NCI-H2196 (cell line): ENCODE data around the gene CFAP46.
"Not testable (repeated sequence)": the region's sequence is repeated elsewhere in the genome, so short reads cannot be mapped to it uniquely, and the experiment has no call there.

Experiments
- DNase-seq: peaks from one replicate; lab custom pipeline; 2025; ENCODE audit not compliant: unreplicated experiment; lab: John Stamatoyannopoulos, UW

Gene CFAP46

DNA sequence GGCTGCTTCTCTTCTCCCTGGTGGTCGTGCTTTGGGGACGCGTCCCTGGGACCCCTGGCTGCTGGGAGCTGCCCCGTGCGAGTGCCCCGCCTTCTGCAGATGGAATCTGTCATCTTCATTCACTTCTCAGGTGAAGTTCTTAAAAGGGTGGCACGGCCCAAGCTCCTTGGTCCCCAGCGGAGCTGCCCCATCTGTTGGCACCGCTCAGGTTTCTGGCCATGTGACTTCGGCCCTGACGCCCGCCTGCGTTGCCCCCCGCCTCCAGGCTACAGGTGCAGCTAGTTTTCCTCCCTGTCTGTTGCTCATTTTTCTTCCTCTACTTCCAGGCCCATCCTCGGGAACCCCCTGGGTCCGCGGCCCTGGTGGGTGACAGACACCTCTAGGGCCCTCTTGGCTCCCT is 149.6 kb downstream of the CFAP46 start:
- no peak for DNase-seq

DNA sequence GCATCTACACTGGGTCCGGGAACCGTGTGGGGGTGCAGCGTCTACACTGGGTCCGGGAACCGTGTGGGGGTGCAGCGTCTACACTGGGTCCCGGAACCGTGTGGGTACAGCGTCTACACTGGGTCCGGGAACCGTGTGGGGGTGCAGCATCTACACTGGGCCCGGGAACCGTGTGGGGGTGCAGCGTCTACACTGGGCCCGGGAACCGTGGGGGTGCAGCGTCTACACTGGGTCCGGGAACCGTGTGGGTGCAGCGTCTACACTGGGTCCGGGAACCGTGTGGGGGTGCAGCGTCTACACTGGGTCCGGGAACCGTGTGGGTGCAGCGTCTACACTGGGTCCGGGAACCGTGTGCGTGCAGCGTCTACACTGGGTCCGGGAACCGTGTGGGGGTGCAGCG is 150.3 kb downstream of the CFAP46 start:
- not testable (repeated sequence) for DNase-seq

GRCh38 chr10:132790934-132791829 is 151.2 kb downstream of the CFAP46 start:
- DNase-seq, result no peak

DNA sequence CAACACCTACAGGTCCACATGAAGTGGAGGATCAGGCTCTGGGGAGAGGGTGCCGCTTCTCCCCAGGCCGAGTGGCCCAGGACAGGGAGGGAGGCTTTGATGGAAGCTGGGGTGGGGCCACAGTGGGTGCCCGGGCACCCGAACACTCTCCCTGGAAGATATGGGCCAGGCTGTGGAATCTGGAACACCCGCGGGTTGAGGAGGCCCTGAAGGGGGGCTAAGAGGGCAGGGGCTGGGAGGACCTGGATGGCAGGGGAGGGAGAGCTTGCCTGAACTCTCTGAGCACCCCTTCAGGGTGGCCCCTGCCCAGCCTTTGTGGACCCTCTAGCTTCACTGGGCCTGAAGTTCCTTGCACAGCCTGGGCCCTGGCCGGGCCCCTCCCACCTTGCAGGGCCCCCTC is 151.9 kb downstream of the CFAP46 start:
- DNase-seq, result no peak

DNA sequence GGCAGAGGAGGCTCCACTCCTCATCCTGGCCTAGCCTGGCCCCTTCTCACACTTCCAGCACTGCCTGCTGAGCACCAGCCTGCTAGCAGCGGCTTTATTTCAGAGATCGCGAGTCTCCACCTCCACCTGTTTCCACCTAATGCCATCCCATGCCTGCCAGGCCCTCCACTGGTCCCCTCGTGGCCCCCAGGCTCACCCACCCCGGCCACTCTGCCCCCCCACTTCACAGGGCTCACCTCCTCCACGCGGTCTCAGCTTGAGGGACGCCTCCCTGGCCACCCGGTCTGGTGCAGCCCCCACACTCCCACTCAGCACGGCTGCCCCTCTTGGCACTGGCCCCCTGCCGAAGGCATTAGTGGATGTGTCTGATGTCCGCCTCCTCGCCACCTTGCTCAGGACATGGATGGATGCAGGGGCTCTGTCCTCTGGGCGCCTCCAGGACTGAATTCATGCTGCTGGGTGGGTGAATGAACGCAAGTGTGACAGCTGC is 152.7 kb downstream of the CFAP46 start:
- DNase-seq, result no peak

GRCh38 chr10:132788831-132789219 is 153.5 kb downstream of the CFAP46 start:
- no peak for DNase-seq

GRCh38 chr10:132788180-132788830 is 154.1 kb downstream of the CFAP46 start:
- DNase-seq, result no peak

- DNase-seq, result no peak
Observed at GRCh38 chr10:132787495-132788179, 154.7 kb downstream of the CFAP46 start.

- no peak for DNase-seq
Observed at GRCh38 chr10:132786884-132787494, 155.4 kb downstream of the CFAP46 start.

DNA sequence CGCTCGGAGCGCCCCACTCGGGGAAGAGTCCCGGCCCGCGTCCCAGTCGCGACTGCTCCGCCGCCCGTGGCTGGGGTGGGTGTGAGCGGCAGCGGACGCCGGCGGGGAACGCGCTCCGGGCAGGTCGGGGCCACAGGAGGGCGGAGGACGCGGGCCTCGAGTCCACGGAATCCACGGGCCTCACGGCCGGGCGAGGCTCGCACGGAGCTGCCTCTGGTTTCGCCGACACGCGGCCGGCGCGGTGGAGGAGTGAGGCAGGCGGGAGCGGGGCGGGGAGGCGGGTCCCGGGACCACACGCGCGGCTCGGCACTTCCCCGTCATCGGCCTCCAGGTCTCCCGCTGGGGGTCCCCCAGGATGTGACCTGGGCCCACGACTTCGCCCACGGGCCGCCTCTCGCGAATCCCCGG is 155.9 kb downstream of the CFAP46 start:
- no peak for DNase-seq

DNA sequence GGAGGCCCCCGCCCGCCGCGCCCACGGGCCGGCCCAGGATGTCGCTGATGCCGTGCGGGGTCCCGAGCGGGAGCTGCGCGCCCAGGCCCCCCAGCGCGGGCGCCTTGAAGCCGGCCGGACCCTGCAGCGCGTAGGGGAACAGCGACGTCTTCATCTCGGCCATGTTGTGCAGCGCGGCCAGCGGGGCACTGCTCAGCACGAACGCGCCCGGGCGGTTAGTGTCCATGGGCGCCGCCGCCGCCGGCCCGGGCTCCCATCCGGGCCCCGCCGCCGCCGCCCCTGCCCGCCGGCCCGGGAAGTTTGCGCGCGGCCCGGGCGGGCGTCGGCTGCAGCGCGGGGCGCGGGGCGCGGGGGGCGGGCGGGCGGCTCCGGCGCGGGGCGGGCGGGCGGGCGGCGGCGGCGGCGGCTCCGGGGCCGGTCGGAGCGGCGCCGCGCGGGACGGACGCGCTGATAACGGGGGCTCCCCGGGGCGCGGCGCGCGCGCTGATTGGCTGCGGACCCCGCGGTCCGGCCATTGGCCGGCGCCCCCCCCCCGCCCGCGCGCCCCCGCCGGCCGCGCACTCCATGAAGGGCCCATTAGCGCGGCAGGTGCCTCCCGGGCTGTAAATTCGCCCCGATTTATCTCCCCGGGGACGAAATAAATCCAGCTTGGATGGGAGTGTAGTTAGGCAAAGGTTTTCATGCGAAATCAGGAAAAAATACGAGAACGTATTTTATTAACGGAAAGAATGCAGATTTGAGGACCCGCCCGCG is 156.5 kb downstream of the CFAP46 start, which contains the start of gene NKX6-2:
TSS of gene NKX6-2 (minus strand) at position 425 of the 753 bp plus-strand sequence. CDS start at position 226, 199 bp downstream.
- no peak for DNase-seq

DNA sequence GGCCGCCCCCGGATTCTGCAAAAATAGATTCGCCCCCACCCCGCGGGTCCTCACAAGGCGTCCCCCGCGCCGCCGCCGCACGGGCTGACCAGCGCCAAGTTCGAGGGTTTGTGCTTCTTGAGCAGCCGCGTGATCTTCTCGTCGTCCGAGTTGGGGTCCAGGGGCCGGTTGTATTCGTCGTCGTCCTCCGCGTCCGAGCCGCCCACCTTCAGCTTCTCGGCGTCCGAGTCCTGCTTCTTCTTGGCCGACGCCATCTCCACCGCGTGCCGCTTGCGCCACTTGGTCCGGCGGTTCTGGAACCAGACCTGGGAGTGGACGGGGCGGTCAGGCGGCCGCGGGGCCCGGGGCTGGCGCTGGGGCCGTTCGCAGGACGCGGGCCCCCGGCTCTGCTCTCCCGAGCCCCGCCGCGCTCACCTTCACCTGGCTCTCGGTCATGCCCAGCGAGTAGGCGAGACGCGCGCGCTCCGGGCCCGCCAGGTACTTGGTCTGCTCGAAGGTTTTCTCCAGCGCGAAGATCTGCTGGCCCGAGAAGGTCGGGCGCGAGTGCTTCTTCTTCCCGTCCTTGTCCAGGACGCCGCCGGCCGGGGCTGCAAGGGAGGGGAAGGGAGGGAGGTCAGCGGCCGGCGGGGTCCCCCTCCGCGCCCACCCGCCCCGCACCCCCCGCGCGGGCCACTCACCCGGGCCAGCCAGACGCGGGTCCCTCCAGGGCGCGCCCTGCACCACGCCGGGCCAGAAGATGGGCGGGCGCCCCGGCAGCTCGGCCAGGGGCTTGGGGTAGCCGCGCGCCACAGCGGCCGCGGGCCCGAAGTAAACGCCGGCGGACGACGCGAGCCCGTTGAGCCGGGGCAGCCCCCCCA is 157.3 kb downstream of the CFAP46 start:
- DNase-seq, result no peak

DNA sequence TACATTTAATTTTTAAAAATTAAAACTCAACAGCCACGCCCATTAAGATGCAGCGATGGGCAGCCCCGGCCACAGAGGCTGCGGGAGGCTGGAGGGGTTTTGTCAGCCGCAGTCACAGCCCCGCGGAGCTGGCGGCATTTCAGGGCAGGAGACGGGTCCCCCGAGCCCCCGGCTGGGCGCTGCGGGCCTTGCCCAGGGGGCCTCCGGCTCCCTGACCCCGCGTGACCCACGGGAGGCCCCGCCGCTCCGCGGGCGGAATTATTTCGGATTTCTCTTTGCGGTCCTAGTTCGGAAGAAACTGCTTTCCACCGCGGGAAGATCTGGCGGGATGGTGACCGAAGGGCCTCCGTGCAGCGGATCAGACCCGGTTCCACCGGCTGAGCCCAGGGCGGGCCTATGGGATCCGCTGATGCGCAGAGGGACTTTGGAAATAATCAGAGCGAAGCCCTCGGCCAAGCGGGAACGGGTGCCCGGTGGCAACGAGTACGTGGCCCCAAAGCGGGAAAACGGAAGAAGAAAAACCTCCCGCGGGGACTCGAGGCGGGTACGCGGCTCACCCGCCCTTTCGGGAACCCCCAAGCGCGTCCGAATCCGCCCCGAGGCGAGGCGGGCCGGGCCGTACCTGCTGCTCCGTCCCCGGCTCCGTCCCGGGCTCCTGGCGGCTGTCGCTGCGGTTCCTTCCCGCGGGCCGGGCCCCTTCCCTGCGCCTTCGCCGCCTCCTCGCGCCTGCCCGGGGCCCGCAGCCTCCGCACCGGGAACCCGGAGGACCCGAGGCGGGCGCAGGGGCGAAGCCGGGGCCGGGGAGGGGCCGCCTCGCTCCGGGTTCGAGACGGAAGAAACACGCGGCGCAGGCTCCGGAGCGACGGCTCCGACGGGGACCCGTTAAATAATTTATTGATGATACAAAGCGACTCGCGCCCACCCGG is 158.2 kb downstream of the CFAP46 start:
- DNase-seq, result no peak

DNA sequence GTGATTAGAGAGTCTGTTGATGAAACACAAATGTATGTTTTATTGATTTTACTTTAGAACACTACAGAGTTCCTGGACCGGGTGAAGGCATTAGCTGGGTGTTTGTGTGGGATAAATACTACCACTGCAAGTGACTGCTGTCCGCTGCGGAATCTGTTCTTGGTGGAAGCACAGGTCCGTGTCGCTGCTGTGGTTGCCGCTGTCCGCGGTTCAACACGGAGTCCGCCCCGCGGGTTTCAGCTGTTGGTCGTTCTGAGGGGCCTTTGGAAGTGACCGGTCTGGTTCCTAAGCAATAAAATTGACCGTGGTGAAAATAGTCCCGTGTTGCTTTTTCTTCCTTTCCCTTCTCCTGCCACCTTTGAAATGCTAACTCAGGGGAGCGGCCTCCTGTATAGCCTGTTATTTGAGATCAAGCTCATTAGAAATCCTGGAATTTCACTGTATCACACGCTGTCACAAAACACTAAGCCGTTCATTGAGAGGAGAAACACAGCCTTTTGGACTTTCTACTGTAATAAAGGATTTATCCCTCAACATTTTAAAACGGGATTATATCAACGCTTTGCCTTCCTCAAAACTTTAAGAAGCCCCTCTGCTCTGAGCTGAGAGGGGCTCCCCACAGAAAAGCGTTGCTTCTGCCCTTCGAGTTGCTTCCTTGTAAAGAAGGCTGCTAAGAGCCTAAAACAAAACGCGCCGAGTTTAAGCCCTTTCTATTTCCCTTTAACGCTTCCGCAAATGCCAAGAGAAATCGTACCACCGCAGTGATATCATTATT is 159.0 kb downstream of the CFAP46 start:
- no peak for DNase-seq

DNA sequence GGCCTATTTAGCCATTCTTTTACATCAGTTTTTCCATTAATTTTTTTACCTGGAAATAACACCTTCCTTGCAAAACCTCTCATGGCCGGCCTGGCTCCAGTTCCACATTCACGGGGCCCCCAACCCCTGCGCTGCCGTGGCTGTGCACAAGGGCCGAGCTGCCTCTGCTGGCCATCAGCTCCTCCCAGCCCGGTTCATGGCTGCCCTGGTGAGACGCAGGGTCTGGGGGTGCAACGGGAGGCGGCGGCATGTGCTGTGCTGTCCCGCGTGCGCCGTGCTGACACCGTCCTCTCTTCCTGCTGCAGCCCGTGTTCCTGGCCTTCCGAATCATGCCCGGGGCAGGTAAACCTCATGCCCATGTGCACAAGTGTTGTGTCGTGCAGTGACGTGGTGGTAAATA is 160.8 kb downstream of the CFAP46 start:
- DNase-seq, result no peak

DNA sequence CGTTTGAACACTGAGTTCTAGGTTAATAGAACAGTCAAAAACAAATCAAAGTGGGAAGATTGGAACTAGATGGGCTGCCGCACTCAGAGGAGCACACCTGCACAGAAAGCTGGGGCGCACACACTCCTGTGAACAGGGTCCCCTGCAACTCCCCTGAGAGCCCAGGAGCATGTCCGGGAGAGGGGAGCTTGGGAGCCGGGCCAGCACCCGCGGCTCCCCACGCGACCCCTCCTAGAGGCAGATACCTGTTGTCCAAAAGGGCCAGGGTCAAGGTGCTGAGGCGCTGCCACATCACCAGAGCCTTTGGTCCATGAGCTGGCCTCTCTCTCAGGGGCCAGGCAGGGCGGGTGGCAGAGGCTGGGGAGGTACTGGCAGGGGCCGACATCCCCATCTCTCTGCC is 162.0 kb downstream of the CFAP46 start:
- no peak for DNase-seq

DNA sequence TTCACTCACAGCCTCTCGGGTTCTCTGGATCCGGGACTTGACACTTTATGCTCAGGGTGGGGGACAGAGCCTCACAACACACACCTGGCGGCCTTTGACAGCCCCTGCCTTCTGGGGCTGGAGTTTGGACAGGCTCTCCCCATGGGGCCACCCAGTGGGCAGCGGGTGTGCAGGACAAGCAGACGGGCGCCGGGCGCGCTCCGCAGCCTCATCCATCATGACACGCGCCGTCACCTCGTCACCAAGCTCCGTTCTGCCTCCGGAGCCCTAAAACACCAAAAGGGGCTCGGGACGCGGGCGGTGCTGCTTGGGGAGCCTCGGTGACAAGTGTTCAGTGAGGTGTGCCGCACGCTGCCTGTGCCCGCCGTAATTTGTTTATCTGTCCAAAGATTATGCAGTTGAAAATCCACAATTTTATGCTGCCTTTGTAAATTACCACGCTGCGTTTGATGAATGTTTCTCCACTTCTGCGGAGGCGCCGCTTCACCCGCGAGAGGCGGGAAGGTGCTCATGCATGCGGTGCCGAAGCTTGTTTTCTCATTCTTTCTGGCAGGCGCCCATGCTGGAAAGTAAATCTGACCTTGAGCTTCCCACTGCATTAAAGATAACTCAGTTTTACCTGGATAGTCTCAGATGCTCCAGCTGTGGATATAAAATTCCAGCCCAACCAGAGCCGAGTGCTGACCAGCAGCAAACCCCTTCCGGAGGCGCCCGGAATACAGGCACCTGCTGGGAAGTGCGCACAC is 162.6 kb downstream of the CFAP46 start:
- no peak for DNase-seq
